Iris pigment epithelial cell (primary cell): ENCODE measurements around the gene SNAP29.
"Not testable (repeated sequence)": the region's sequence is repeated elsewhere in the genome, so short reads cannot be mapped to it uniquely, and the experiment has no call there.

Source experiments
- DNase-seq: peaks from one replicate; pipeline ENCODE4 v3.0.0-alpha.2; 2011; ENCODE audit warnings: low read depth

SNAP29 gene

DNA sequence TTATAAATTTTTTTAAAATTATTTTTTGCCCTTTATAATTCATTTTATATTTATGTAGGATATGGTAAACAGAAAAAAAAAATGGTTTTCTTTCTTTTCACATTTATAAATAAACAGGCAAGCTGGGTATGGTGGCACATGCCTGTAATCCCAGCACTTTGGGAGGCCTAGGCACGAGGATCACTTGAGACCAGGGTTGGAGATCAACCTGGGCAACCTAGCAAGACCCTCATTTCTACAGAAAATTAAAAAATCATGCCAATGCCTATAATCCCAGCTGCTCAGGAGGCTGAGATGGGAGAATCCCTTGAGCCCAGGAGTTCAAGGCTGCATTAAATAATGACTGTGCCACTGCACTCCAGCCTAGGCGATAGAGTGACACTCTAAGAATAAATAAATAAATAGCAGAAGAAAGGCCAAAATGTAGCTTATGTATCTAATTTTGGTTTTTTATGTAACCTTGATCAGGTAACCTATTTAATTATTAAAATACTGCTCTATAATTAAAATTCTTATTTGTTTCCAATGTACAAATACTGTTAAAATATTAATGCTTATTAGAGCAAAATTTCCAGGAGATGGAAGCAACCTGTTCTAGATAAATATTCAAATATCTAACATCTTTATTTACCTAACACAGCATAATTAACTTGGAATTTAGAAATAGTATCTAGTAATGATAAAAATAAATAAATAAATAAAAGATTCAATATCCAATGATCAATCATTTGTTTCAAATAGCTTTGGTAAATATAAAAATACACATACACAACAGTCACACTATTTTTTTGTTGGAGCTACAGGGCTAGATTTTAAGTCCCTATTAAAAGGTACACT is 21.6 kb upstream of the SNAP29 start:
- DNase-seq: no peak

DNA sequence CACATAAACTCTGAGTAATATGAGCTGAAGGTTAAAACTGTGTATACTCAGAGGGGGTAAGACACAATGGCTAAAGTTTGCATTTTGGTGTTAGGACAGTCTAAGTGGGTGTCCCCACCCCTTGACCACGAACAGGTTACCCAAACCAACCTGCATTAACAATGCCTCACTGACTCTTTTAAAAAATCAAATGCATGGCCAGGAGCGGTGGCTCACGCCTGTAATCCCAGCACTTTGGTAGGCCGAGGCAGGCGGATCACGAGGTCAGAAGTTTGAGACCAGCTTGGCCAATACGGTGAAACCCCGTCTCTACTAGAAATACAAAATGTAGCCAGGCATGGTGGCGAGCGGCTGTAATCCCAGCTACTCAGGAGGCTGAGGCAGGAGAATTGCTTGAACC is 19.5 kb upstream of the SNAP29 start:
- DNase-seq: not testable (repeated sequence)

DNA sequence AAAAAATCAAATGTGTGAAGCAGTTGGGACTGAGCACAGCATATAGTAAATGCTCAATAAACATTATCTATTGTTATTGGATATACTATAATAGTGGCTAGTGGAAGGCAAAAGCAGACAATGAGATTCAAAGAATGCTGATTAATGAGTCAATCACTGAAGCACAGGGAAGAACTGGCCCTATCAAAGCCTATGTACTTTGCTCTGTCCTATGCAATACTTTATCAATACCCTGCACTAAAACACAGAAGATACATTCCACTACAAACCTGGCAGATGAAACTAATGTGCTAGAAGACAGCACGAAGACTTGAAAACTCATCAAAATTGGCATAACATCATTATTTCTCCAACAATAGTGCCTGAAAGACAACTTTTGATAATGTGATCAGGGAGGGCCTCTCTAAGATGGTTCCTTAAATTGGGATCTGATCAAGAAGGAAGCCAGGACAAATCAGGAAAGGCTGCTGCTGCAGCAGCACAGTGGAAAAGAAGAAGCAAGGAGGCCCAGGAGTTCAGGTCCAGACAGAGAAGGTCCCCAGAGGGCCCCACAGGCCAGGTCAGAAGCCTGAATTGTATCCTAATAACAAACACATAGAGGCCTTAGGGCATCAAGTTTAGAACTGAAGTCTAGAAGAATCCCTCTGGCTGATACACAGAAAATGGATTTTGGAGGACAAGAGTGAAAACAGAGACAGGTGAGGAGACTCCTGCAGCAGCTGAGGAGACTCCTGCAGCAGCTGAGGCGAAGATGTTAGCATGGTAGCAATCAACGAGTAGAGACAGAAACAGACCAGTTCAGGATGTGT is 18.8 kb upstream of the SNAP29 start:
- DNase-seq: no peak

DNA sequence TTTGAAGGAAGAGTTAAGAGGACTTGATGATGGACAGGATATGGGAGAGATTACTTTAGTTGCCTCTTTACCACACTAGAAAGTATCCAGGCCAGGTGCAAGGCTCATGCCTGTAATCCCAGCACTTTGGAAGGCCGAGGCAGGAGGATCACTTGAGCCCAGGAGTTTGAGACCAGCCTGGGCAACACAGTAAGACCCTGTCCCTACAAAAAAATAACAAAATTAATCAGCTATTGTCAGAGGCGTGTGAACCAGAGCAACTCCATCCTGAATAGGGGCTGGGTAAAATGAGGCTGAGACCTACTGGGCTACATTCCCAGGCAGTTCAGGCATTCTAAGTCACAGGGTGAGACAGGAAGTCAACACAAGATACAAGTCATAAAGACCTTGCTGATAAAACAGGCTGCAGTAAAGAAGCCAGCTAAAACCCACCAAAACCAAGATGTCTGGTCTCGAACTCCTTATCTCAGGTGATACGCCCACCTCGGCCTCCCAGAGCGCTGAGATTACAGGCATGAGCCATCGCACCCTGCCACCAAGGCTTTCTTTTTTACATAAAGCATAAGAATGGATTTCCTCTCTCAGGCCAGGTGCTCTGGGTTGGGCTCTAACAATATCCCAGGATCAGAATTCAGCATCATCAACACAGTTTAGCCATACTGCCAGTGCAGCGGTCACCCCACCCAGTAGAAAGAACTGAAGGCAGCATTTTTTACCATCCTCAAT is 18.0 kb upstream of the SNAP29 start:
- DNase-seq: no peak

DNA sequence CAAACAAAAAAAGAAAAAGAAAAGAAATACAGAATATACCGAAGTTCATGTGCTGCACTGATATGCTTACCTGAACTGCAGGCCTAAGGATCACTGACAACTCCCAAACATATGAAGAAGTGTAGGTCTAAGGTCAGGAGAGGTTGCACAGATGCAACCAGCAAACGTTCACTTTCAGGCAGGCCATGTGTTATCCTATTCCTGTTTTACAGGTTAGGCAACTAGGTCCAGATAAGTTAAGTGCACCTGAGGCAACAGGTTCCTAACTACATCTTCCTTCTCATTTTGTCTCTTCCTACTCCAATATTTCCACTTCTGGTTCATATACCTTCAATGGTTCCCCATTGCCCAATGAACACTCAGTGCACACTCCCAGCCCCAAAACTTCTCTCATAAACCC is 15.3 kb upstream of the SNAP29 start:
- DNase-seq: no peak

DNA sequence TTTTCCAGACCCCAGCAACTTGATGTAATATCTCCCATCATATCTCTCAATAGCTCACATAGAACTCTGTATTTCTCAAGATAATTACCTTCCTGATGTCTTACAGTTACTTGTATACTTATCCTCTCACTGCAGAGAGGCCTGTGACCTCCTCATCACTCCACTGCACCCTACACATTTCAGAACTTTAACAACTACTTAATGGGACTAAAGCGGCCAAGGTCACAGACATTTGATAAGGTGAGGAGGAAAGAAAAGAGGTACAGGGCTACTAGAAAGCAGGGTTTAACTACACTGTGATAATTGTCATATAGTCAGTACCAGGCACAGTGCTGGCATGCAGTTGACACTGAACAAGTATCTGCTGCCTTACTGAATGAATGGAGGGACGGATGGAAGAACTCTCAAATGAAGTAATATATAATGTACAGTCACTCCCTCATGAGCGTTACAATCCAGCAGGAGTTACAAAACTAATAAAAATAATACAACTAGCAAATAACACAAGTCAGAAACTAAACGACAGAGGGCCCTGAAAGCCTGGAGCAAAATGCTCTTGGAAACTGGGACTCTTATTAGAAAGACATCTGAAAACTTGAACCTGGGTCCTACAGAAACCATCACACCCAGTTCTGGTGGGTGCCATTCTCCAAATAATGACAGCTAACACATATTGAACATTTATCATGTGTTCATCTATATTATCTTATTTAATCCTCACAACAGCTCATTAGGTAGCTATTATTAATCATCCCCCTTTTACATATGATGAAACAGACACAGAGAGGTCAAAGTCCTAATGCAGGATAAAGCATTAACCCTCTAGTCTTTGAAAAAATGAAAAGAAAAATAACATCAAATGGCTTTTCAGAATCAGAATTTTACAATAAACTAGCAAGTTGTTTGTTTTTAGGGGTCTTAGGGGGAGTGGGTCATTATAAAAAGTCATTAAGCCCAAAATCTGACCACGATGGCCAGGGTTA is 14.5 kb upstream of the SNAP29 start:
- DNase-seq: no peak

DNA sequence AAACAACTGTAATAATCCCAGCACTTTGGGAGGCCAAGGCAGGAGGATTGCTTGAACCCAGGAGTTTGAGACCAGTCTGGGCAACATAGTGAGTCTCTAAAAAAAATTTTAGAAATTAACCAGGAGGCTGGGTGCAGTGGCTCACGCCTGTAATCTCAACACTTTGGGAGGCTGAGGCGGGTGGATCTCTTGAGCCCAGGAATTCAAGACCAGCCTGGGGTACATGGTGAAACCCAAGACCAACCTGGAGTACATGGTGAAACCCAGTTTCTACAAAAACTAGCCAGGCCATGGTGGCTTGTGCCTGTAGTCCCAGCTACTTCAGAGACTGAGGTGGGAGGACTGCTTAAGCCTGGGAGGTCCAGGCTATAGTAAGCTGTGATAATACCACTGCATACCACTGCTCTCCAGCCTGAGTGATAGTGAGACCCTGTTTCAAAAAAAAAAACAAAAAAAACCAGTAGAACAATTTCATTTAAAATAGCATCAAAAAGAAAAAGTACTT is 11.4 kb upstream of the SNAP29 start:
- no peak for DNase-seq

DNA sequence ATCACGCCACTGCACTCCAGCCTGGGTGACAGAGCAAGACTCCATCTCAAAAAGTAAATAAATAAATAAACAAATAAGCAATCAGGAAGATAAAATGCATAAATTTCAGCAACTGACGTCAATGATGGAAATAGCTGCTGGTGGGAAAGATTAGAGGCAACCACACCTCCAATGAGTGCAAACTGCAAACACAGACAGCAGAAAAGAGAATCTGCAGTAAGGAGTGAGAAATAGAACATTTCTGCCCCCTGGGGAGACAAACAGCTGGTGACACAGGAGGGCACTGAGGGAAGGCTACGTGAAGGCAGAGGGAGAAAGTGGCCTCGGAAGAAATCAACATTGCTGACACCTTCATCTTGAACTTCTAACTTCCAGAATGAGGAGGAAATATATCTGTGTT is 6.7 kb upstream of the SNAP29 start:
- no peak for DNase-seq

DNA sequence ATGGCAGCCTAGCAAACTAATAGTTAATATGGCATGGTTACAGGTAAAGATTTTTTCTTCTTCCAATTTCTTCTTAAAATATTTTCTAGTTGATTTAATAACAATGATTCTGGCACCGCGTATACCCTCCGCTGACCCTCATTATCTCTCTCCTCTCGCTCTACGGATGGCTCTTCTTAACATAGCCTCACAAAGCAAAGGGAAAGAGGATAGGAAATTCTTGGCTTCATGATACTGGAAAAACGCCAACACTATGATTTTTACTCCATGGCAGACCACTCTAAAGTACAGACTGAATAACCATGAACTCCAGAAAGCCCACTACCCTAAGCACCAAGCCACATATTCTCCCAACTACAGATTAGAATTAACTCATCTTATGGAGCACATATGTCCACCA is 6.3 kb upstream of the SNAP29 start:
- no peak for DNase-seq

DNA sequence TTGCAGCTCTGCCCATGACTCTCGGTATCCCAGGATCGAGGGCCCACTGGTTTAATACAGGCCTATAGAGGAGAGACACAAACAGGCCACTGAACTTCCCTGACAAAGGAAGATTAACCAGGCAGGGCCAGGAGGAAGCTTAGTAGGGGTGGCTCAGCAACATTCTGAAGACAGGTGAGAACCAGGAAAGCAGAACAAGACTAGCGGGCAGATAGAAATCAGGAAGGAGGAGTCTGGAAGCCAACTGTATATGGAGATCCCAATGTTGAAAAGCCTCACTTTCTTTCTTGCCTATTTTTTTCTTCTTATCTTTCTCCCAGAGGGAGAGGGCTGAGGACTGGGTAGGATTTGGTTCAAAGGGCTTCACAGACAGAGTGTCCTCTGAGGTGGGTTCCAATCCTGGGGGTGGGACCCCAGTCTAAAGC is 5.6 kb upstream of the SNAP29 start:
- DNase-seq: no peak

DNA sequence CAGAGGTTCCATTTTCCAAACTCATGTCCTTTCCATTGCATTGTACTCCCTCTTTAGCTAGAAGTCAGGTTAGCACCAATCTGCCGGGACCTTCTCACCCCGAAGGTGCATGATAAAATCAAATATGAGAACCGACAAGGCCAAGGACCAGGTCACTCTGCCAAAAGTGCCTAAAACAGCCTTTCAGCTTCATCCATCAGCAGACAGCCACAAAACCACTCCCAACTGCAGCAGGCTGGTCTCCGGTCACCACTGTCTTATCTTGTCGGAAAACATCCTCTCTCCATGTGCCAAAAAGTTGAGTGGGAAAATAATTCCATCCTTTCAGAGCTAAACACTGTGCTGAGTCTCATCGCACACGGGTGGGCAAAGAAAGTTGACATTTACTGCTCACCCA is 1.6 kb upstream of the SNAP29 start:
- no peak for DNase-seq

DNA sequence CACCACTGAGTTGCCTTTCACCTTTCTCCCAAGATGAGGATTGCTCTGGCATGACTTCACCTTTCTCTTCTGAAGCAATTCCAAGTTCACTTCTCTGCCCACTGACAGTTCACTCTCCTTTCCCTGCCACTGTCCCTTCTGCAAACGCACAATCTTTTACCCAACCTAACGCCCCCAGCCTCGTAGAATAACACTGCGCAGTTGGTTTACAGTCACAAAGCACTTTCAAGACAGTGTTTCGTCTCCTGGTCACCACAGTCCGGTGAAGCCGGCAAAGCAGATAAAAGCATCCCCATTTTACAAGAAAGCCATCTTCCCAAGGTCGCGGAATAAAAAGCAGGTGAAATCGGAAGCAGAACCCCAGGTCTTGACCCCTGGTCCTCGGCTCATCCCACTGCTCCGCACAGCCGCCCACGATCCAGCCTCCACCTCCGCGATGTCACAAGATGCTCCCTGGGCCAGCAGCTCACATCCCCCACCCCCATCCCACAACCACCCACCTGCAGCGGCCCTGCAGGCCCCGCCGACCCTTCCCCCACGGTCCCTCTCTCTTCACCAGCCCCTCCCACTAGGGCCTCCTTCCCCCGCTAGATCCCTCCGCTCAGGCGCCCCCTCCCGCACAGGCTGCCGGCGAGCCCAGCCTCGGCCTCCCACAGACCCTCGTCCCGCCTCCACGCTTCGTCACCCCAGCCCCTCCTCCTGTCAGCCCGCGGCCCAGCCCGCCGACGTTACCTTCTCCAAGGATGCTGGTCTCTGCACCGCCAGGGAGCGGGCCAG is 781 bp upstream of the SNAP29 start:
- peak; percentile 87 for DNase-seq

DNA sequence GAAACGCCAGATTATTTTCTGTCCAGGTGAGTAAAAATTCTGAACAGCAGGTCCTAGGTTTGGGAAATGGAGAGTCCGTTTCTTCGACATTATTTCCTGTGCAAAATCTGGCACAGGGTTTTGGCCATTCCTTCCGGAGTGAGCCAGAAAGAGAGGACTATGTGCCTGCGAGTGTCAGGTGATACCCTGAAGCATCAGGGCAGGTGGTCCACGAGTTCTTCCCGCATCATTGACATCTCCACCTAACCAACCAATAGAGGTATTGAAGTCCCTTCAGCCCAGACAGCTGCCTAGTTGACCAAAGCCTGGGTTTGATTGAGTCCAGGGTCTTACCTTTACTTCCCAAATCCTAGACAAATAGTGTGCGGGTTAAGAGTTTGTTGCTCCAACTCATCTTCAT is 808 bp downstream of the SNAP29 start:
- DNase-seq: no peak

DNA sequence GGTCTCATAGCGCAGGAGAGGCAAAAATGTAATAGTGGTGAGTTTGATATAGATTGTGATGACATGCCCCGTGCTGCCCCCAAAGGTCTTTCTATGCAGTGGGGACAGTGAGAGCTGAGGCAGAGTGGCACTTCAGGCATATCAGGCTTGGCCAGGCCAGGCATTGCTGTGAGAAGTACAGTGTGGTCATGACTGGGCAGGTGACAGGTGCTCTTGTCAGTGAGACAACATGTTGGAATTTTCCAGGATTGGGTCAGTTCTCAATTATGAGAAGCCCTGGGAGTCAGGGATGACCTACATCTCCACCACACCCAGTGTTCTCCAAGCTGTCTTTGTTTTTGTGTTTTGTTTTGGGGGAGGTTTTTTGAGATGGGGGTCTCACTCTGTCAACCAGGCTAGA is 3.7 kb downstream of the SNAP29 start:
- DNase-seq: no peak

DNA sequence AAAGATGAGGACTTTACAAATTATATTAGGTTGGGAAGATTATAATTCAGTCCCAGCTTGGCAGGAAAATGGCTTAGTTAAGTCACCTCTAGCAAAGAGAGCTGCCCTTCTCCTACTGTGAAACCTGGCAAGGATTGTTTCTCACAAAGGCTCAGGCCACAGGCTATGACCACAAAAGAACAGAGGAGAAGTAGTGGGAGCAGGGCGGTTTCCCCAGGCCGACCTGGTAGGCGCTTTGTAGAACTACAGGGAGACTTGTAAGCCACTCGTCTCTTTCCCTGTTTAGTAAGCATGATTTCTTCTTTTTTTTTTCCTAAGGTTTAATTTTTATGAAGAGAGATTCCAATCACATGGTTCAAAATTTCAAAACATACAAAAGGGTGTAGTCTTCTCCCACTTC is 4.6 kb downstream of the SNAP29 start:
- DNase-seq: no peak

DNA sequence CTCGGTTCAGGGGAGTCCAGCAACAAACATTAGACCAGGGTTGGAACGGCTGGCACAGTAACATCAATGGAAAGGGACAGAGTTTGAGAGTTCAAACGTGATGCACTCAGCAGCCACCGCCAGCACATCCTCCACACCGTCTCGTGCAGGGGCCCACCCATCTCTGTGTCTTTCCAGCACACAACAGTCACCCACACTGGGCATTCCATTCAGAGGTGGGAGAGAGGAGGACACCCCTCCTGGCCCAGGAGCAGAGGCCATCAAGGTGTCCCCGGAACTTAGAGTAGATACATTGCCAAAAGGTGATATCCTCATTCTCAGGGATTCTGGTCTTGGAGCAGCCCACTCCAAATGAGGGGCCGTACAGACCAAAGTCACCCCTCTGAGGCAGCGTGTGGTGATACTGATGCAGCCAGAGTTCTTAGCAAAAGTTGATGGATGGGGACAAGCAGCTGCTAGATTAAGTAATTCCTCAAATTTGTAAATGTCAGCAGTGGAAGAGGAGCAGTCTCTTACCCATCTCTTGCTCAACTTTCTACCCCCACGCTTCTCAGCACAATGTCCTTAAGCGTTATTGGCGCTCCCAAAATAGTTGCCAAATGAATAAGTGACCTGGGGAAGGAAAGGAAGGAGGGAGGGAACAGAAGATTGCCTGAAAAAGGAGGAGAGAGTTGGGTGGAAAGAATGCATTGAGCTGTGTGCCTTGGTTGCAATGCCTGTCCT is 5.5 kb downstream of the SNAP29 start:
- no peak for DNase-seq

DNA sequence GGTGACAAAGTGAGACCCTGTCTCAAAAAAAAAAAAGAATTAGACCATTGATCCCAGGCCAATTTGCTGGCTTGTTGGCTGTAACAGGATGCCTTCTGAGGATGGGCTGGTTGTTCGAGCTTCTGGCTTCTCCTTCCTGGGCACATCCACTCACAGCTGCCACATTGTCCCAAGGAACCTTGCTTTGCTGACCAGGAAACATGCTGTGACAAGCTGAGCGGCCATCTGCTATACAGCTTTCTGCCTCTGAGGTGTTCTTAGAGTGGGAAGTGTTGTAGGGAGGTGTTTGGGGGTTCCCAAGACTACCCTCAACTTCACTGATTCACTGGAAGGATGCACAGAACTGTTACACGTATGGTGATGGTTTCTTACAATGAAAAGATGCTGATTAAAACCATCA is 6.5 kb downstream of the SNAP29 start:
- no peak for DNase-seq

DNA sequence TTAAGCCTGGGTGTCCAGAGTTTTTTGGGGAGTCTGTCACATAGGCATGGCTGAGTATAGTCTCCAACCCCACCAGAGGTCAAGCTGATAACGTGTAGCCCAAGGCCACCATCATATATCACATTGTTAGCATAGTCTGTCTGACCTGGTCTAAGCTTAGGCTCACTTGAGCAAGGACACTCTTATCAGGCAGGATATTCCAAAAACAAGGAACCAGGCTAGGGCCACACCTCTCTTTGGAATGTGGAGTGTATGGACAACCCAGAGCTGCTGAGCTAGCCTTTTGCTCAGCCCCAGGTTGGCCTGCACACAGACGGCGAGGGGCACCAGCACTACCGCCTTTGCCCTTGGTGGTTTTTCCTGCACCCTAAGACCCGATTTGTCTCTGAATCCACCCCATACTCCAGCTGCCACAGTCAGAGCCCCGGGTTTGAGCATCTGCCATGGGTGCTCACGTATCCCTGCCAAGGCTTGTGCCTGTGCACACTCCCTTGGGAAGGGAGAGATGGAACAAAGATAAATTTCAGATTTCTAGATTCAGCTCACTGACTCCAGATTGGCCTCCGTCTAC is 7.2 kb downstream of the SNAP29 start:
- no peak for DNase-seq

DNA sequence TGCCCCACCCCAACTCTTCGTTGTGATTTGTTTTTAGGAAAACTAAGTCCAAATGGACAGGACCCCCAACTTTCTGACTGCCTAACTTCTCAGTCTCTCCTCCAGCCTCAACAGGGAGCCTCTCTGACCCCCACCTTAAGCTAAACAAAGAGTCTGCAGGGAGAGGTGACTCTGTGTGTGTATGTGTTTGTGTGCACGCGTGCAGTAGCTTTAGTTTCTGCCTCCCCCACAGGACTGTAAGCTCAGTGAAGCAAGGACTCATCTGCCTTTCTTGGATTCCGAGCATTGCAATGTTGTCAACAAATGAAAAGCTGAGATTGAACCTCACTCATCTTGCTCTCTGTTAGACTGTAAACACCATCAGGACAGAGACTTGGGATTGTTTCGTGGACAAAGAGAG is 7.9 kb downstream of the SNAP29 start:
- peak; percentile 12 for DNase-seq
